CD4-positive, alpha-beta T cell treated with Interleukin-15 for 1 hour (primary cell): Measurements from ENCODE around the gene FTCD.
"Not testable (repeated sequence)": the region's sequence is repeated elsewhere in the genome, so short reads cannot be mapped to it uniquely, and the experiment has no call there.

Experiments
- DNase-seq: peaks from one replicate; pipeline ENCODE4 v3.0.0-alpha.2; 2020

The FTCD gene

GRCh38 chr21:46107376-46107775, 48.0 kb downstream of the FTCD start:
- not testable (repeated sequence) for DNase-seq

GRCh38 chr21:46104104-46104503, 51.3 kb downstream of the FTCD start:
- no peak for DNase-seq

DNA sequence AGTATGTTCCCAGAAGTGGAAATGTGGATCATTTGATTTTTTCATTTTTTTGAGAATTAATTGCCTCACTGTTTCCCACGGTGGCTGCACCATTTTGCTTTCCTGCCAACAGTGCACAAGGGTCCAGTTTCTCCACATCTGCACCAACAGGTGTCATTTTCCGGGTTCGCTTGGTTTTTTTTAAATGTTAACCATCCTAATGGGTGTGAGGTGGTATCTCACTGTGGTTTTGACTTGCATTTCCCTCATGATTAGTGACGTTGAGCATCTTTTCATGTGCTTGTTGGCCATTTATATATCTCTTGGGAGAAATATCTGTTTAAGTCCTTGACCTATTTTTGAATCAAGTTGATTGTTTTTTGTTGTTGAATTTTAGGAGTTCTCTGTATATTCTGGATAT, 54.5 kb downstream of the FTCD start:
- DNase-seq: no peak

DNA sequence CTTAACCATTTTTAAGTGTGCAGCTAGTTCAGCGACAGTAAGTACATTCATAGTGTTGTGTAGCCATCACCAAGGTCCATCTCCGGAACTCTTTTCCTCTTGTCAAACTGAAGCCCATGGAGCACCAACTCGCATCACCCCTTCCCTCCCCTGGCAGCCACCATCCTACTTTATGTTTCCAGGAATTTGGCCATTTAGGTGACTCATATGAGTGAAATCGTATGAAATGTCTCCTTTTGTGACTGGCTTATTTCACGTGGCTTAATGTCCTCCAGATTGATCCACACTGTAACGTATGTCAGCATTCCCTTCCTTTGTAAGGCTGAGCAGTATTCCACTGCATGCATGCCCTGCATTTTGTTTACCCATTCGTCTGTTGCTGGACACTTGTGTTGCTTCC, 55.0 kb downstream of the FTCD start:
- peak; percentile 12 for DNase-seq

- peak; percentile 15 for DNase-seq
Observed at GRCh38 chr21:46100020-46100419, 55.4 kb downstream of the FTCD start.

GRCh38 chr21:46099476-46099875, 55.9 kb downstream of the FTCD start:
- DNase-seq: peak; percentile 15

GRCh38 chr21:46098303-46099141, 56.9 kb downstream of the FTCD start:
- peak; percentile 14 for DNase-seq

DNA sequence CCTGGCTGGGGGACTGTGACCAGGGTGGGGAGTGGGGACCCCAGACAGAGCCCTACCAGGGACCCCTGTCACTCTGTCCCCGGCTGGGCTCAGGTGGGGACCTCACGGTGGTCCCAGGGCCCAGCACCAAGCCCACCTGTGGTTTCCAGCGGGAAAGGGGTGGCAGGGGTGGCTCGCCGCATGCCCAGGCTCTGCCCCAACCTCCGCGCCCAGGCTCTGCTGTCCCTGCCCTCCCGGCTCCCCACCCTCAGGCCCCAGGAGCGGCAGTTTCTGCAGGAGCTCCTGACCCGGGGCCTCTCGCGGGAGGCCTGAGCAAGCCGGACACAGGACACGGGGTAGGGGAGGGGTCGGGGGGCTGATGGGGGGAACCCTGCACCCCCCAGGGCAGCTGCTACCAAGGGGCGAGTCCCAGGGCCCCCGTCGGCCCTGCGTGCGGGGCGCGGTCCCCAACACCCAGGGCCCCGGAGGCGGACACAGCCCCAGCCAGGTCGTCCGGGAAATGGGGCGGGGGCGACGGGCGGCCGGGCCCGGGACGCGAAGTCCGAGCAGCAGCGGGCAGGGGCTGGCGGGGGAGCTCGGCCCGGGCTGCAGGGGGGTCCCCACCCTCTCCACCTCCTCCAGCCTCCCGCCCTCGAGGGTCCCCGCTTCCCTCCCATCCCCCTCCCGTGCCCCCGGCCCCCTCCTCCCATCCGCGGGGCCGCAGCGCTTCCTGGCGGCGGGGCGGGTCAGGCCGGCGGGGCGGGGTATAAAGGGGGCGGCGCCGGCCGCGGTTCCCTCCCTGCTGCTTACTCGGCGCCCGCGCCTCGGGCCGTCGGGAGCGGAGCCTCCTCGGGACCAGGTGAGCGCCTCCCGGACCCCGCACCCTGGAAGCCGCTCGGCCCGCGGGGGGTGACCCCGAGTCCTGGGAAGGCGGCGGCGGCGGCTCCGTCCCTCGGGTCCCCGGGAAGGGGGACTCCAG, 57.8 kb downstream of the FTCD start, which contains the start of gene COL6A2:
Gene COL6A2, plus strand, starts transcription at position 777 of the 958 bp plus-strand sequence.
- peak; percentile 30 for DNase-seq

DNA sequence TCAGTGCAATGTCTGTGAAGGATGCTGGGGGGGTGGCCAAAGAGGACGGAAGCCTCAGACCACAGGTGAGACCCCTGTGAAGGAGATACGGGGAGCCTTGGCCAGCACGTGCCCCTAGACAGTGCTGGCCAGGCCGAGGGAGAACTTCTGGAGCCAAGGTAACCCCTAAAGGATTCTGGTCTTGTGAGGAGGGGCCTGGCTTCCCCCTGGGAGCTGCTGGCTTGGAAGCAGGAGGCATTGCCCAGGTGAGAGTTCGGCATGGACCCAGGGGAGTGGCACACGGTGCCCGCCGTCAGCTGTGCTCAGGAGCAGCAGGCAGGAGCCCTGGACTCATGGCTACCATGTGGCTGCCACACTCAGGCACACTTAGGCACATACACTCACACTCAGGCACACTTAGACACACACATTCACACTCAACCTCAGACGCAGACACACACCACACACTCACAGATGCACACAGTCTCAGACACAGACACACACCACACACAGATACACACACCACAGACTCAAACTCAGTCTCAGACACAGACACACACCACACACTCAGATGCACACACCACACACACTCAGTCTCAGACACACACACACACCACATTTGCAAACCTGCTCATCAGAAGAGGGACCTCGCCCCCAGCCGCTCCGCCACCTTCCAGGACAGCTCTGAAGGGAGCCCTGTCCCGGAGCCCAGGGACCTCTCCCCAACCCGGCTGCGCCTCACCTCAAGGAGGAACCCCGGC, 58.6 kb downstream of the FTCD start:
- no peak for DNase-seq

DNA sequence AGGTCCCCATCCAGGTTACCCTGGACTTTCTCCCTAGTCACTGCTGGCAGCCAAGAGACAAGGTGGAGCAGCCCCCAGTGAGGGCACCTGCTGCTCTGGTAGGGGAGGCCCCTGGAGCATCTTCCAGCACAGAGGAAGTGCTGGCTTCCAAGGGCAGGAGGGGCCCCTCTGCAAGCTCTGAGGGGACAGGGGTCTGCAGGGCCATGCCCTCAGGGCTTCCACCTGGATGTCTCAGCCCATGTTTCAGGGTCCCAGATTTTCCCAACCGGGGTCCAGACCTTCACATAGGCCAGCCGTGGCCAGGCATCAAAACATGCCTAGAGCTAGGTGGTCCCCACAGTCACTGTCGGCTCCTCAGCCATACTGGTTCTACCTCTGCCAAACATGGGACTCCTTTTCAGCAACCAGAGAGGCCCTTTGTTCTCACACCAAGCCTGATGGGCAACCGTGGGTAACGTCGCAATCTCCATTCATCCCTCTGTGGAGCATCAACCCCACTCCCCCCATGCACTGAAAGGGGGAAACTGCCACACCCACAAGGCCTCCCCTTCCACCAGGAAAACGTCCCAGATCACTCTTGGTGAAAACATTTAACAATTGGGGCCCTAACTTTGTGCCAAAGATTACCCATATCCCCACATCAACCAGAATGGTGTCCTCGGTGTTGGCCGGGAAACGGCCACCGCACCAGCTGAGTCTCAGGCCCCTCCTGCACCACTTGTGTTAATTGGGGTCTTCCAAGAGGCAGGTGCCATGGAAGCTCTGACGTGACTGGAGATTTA, 59.4 kb downstream of the FTCD start:
- DNase-seq: no peak

GRCh38 chr21:46095083-46095719, 60.2 kb downstream of the FTCD start:
- no peak for DNase-seq

GRCh38 chr21:46094401-46095082, 60.8 kb downstream of the FTCD start:
- no peak for DNase-seq

GRCh38 chr21:46093668-46094400, 61.5 kb downstream of the FTCD start:
- no peak for DNase-seq

- no peak for DNase-seq
Observed at GRCh38 chr21:46092811-46093667, 62.3 kb downstream of the FTCD start.

- no peak for DNase-seq
Observed at GRCh38 chr21:46092026-46092764, 63.2 kb downstream of the FTCD start.

- no peak for DNase-seq
Observed at GRCh38 chr21:46091631-46092025, 63.8 kb downstream of the FTCD start.

- no peak for DNase-seq
Observed at GRCh38 chr21:46091118-46091517, 64.3 kb downstream of the FTCD start.

DNA sequence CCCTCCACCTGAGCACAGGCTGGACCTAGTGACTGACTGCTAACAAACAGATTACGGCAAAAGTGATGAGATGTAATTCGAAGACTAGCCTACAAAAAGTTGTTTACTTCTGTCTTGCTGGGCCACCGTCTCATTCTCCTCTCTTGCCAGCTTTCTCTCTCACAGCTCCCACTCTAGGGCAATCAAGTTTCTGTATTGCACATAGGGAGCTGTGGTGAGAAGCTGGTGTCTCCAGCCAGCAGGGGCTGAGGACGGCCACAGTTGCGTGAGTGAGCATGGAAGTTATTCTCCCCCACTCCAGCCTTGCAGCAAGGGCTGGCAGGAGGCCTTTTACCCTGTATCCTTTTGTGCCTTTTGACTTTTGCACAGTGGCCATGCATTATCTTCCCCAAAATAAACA, 66.1 kb downstream of the FTCD start:
- DNase-seq: no peak

DNA sequence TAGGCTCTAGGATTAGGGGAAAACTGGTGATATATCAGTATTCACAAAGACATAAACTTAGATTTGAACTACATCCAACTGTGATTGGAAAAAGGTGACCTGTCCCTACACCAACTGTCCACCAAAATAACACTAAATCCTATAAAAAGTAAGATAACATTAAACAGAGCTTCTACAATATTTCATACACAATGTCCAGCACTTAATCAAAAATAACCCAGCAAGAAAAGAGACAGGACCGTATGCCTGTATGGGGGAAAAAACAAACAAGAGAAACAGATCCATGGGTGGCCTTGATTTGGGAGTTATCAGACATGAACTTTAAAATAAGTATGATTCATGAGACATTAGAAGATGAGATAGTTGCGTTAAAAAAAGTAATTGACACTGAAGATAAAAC, 67.2 kb downstream of the FTCD start:
- DNase-seq: no peak
